Upper lobe of left lung (tissue), 6 donors: ENCODE data around the gene IGFL1. TPM values are rescaled to one million over a fixed set of nuclear protein-coding genes. Genes with fewer than 3 reads are reported as not detected.

ENCODE experiments used
- ATAC-seq, 2 donors: fragments of 200-7000 bp; cut with Tn5 transposase; one replicate each; pipeline ENCODE4 v1.9.1; 2022; ENCODE audit warnings: mild to moderate bottlenecking in 2 of 2, moderate library complexity in 2 of 2; ENCODE audit not compliant: low FRiP score in 2 of 2
- DNase-seq, 2 donors: peaks; one replicate each; pipeline ENCODE4 v3.0.0-alpha.2; 2019 to 2020
- H3K27ac ChIP-seq, 4 donors: fragments of 200-600 bp; sonication (generic); one replicate each; pipeline ENCODE4 v1.5.1; 2016 to 2019
- H3K27me3 ChIP-seq, 4 donors: fragments of 200-600 bp; sonication (generic); one replicate each; pipeline ENCODE4 v1.5.1; 2017 to 2019
- H3K36me3 ChIP-seq, 4 donors: fragments of 200-600 bp; sonication (generic); one replicate each; pipeline ENCODE4 v1.5.1; 2016 to 2019
- H3K4me1 ChIP-seq, 4 donors: fragments of 200-600 bp; sonication (generic); one replicate each; pipeline ENCODE4 v1.5.1; 2018 to 2019
- H3K4me3 ChIP-seq, 4 donors: fragments of 200-600 bp; sonication (generic); one replicate each; pipeline ENCODE4 v1.5.1; 2017 to 2019; ENCODE audit warnings: mild to moderate bottlenecking in 2 of 4, moderate library complexity in 1 of 4
- H3K9me3 ChIP-seq, 4 donors: fragments of 200-600 bp; sonication (generic); one replicate each; pipeline ENCODE4 v1.5.1; 2018 to 2019
- CTCF ChIP-seq, 6 experiments: fragments of 450-650 bp in 4 of 6; fragments of 200-600 bp in 2 of 6; sonication (generic) in 2 of 6; IDR thresholded peaks; one replicate each; pipeline ENCODE4 v1.5.1; 2016 to 2019; ENCODE audit warnings: antibody characterized with exemption in 6 of 6
- EP300 ChIP-seq, 4 donors: sonication (generic); formaldehyde crosslinking; IDR thresholded peaks; one replicate each; pipeline ENCODE4 v1.5.1; 2017; ENCODE audit warnings: antibody characterized with exemption in 4 of 4, control low read depth in 2 of 4
- POLR2A ChIP-seq, 4 donors: fragments of 450-650 bp; IDR thresholded peaks; one replicate each; pipeline ENCODE4 v1.5.1; 2016 to 2017; ENCODE audit warnings: antibody characterized with exemption in 4 of 4, mild to moderate bottlenecking in 2 of 4
- POLR2AphosphoS5 ChIP-seq, 2 donors: sonication (generic); formaldehyde crosslinking; IDR thresholded peaks; one replicate each; pipeline ENCODE4 v1.5.1; 2017; ENCODE audit warnings: antibody characterized with exemption in 2 of 2
- WGBS, 2 donors: methylation state at CpG; one replicate each; pipeline ENCODE4 v1.1.5; 2017 to 2018; 5-methylcytosine and 5-hydroxymethylcytosine counted together
- total RNA-seq, 6 donors: library from RNA; depleted of rRNA in 4 of 6; stranded (reverse); fragments of >200 nt in 4 of 6; gene quantifications; one replicate each; pipeline versions ENCODE4 v1.1.0 to v1.2.1, GENCODE V29; 2016 to 2021
- donor health status: DM: no; HTN: no; CAD: no; lungs with moderate emphysema.
- donor health status: DM: no; HTN: yes; CAD: no; lungs with severe emphysema.

Gene IGFL1
- total RNA-seq, 6 donors from 2014 or later, result not detected

- Histone ChIP-seq H3K27ac (no peak overlapping the region), H3K4me1 (no peaks in the 10 kb centered on the region), H3K27me3 (no peaks in the 10 kb centered on the region), H3K36me3 (no peaks in the 10 kb centered on the region), H3K4me3 (no peak overlapping the region), H3K9me3 (no peaks in the 10 kb centered on the region)
- WGBS, 2 donors, result 59 to 70% methylated on average over 4 of the region's 4 CpGs
- ATAC-seq, result no peak
- no peak for DNase-seq
- TF ChIP-seq EP300 (IDR thresholded peaks at IDR 0.05), result no peak
- TF ChIP-seq CTCF (IDR thresholded peaks at IDR 0.05), result no peak
- no peak for TF ChIP-seq POLR2AphosphoS5 (IDR thresholded peaks at IDR 0.05)
- no peak for TF ChIP-seq POLR2A (IDR thresholded peaks at IDR 0.05)
These were observed 27.1 kb upstream of the IGFL1 start for GRCh38 chr19:46202426-46202825.

GRCh38 chr19:46202872-46203860, 26.4 kb upstream of the IGFL1 start:
- WGBS, 2 donors, result 86 to 87% methylated on average over 8 of the region's 8 CpGs

GRCh38 chr19:46204008-46204407, 25.5 kb upstream of the IGFL1 start:
- no peaks in the 10 kb centered on the region for H3K36me3 ChIP-seq
- no peak overlapping the region for H3K4me3 ChIP-seq
- TF ChIP-seq POLR2AphosphoS5 (IDR thresholded peaks at IDR 0.05) (no peak), CTCF (IDR thresholded peaks at IDR 0.05) (no peak), POLR2A (IDR thresholded peaks at IDR 0.05) (no peak), EP300 (IDR thresholded peaks at IDR 0.05) (no peak)
- DNase-seq (no peak), ATAC-seq (no peak)
- 71 to 77% methylated on average over 4 of the region's 5 CpGs for WGBS, 2 donors
- H3K27me3 ChIP-seq, result no peaks in the 10 kb centered on the region
- peaks cover 0 to 3% (median 2%) of the 10 kb centered on the region in 4 donors for H3K4me1 ChIP-seq
- no peak overlapping the region for H3K27ac ChIP-seq
- H3K9me3 ChIP-seq, result no peaks in the 10 kb centered on the region

More at GRCh38 chr19:46202872-46203860, 26.4 kb upstream of the IGFL1 start:
- ATAC-seq (no peak), DNase-seq (no peak)
- no peak overlapping the region for H3K4me3 ChIP-seq
- H3K27me3 ChIP-seq, result no peaks in the 10 kb centered on the region
- no peak for TF ChIP-seq EP300 (IDR thresholded peaks at IDR 0.05)
- TF ChIP-seq POLR2A (IDR thresholded peaks at IDR 0.05), result no peak
- no peak for TF ChIP-seq CTCF (IDR thresholded peaks at IDR 0.05)
- TF ChIP-seq POLR2AphosphoS5 (IDR thresholded peaks at IDR 0.05), result no peak
- H3K36me3 ChIP-seq, result no peaks in the 10 kb centered on the region
- no peaks in the 10 kb centered on the region for H3K4me1 ChIP-seq
- H3K27ac ChIP-seq, result no peak overlapping the region
- H3K9me3 ChIP-seq, result no peaks in the 10 kb centered on the region

GRCh38 chr19:46205183-46205984, 24.2 kb upstream of the IGFL1 start:
- ATAC-seq (no peak), DNase-seq (no peak)
- H3K27me3 ChIP-seq, result no peaks in the 10 kb centered on the region
- peaks cover 3 to 17% (median 12%) of the 10 kb centered on the region in 4 donors for H3K4me1 ChIP-seq
- no peaks in the 10 kb centered on the region for H3K36me3 ChIP-seq
- no peak overlapping the region for H3K27ac ChIP-seq
- 66 to 67% methylated on average over 6 of the region's 6 CpGs for WGBS, 2 donors
- no peaks in the 10 kb centered on the region for H3K9me3 ChIP-seq
- H3K4me3 ChIP-seq, result no peak overlapping the region
- no peak for TF ChIP-seq EP300 (IDR thresholded peaks at IDR 0.05)
- TF ChIP-seq CTCF (IDR thresholded peaks at IDR 0.05), result no peak
- no peak for TF ChIP-seq POLR2AphosphoS5 (IDR thresholded peaks at IDR 0.05)
- no peak for TF ChIP-seq POLR2A (IDR thresholded peaks at IDR 0.05)
